Uterus (tissue), 4 donors: Measurements from ENCODE around the gene FAM120A. TPM values are rescaled to one million over a fixed set of nuclear protein-coding genes. Genes with fewer than 3 reads are reported as not detected.

Experiments used
- DNase-seq, 2 donors: peaks; one replicate each; pipeline ENCODE4 v3.0.0-alpha.2; 2019 to 2020
- H3K27ac ChIP-seq, 2 donors: fragments of 200-600 bp; sonication (generic); 1 replicate in 1 of 2; 2 replicates in 1 of 2; pipeline ENCODE4 v1.5.1; 2016 to 2018
- H3K27me3 ChIP-seq, 2 donors: fragments of 200-600 bp; sonication (generic); one replicate each; pipeline ENCODE4 v1.5.1; 2018 to 2019; ENCODE audit warnings: control low read depth in 1 of 2
- H3K36me3 ChIP-seq, 2 donors: fragments of 200-600 bp; sonication (generic); one replicate each; pipeline ENCODE4 v1.5.1; 2019; ENCODE audit warnings: control low read depth in 1 of 2
- H3K4me1 ChIP-seq, 2 donors: fragments of 200-600 bp; sonication (generic); one replicate each; pipeline ENCODE4 v1.5.1; 2018 to 2019; ENCODE audit warnings: control low read depth in 1 of 2
- H3K4me3 ChIP-seq, 2 donors: fragments of 200-600 bp; sonication (generic); 1 replicate in 1 of 2; 2 replicates in 1 of 2; pipeline ENCODE4 v1.5.1; 2018 to 2019; ENCODE audit warnings: mild to moderate bottlenecking in 1 of 2
- H3K9me3 ChIP-seq, 2 donors: fragments of 200-600 bp; sonication (generic); one replicate each; pipeline ENCODE4 v1.5.1; 2019; ENCODE audit warnings: control low read depth in 1 of 2
- POLR2A ChIP-seq, 2 donors: fragments of 450-650 bp; IDR thresholded peaks; one replicate each; pipeline ENCODE4 v1.6.1; 2016; ENCODE audit warnings: antibody characterized with exemption in 2 of 2, mild to moderate bottlenecking in 1 of 2, moderate library complexity in 1 of 2
- intact Hi-C: fragments of 100-400 bp; cut with DNase I; formaldehyde crosslinking; loops from one replicate; pipeline ENCODE4 v1.15.1; 2023; ENCODE audit warnings: low total_unique reads
- total RNA-seq, 4 donors: library from RNA; depleted of rRNA in 3 of 4; stranded (reverse); fragments of >200 nt in 3 of 4; gene quantifications; one replicate each; pipeline versions ENCODE4 v1.1.0 to v1.2.4, GENCODE V29; 2014 to 2023
- TF ChIP-seq, protein P1 (sequence below), 4 experiments: fragments of 200-600 bp in 2 of 4; fragments of 450-650 bp in 2 of 4; sonication (generic) in 2 of 4; IDR thresholded peaks; one replicate each; pipeline ENCODE4 v1.5.1; 2016 to 2019; ENCODE audit warnings: antibody characterized with exemption in 4 of 4, mild to moderate bottlenecking in 2 of 4, moderate library complexity in 1 of 4
- donor health status: DM: yes; HTN: yes; CAD: no.

The FAM120A gene
- total RNA-seq, 4 donors from 2014 or later = 36.8 to 110 (median 103) TPM

DNA sequence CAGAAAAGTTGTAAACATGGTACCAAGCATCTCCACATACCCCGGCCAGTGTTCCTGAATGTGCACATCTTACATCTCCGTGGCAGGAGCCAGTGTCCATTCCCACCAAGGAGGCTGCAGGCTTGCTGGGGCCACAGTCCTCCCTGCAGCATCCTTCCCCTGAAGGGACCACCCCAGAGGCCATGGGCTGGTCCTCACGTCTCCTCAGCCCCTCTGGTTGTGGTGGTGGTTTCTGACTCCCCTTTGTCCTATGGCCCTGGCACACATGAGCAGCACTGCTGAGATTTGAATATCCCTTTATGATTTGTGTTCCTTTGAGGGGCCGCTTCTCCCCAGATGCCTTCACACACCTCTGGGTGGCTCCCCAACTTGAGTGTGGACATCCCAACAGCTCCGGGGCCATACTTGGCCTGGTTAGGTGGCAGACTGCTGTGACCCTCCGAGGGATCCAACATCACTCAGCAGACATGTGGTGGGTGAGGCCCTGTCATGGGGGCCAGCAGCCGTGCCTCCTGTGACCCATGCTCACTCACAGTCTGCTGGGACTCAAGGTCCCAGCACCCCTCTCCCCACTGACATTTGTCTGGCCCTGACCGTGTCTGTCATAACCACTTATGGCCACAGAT lies 139.2 kb downstream of the FAM120A start:
- intact Hi-C loops = no loop called here
- Histone ChIP-seq H3K27ac (no peak overlapping the region), H3K27me3 (no peaks in the 10 kb centered on the region), H3K4me1 (peaks cover 3 to 24% of the 10 kb centered on the region in 2 donors), H3K4me3 (no peak overlapping the region), H3K36me3 (no peaks in the 10 kb centered on the region), H3K9me3 (no peaks in the 10 kb centered on the region)
- DNase-seq = no peak
- TF ChIP-seq, protein P1, sequence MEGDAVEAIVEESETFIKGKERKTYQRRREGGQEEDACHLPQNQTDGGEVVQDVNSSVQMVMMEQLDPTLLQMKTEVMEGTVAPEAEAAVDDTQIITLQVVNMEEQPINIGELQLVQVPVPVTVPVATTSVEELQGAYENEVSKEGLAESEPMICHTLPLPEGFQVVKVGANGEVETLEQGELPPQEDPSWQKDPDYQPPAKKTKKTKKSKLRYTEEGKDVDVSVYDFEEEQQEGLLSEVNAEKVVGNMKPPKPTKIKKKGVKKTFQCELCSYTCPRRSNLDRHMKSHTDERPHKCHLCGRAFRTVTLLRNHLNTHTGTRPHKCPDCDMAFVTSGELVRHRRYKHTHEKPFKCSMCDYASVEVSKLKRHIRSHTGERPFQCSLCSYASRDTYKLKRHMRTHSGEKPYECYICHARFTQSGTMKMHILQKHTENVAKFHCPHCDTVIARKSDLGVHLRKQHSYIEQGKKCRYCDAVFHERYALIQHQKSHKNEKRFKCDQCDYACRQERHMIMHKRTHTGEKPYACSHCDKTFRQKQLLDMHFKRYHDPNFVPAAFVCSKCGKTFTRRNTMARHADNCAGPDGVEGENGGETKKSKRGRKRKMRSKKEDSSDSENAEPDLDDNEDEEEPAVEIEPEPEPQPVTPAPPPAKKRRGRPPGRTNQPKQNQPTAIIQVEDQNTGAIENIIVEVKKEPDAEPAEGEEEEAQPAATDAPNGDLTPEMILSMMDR (IDR thresholded peaks at IDR 0.05) = no peak
- no peak for TF ChIP-seq POLR2A (IDR thresholded peaks at IDR 0.05)

DNA sequence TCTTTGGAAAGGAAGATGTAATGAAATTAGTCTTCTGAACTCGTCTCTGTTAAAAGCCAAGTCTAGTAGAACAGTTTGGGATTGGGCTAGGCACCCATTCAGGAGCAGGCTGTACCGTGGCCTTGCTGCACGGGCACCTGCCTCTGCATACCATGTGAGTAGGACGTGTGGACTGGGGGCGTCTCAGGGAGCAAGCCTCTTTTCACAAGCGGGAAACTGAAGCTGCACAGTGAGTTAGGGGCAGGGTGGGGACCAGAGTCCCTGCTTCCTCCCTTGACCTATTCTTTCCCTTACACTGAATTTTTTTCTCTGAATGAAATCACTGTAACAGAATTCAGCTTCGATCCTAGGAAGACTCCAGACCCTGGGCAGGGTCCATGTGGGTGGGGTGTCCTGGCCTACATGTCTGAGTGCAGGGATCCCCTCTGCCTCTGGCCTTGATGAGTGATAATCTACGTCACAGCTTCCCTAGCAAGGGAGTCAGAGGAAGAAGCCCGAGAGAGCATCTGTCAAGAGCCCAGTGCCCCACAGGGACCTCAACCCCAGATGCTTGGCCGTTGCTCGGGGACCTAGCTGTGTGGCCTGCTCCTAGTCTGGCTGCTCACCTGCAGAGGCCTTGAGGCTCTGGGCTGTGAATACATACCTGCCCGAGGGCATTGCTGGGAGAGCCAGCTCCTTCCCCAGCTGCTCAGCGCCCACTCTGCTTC lies 140.0 kb downstream of the FAM120A start:
- no peaks in the 10 kb centered on the region for H3K9me3 ChIP-seq
- H3K36me3 ChIP-seq = no peaks in the 10 kb centered on the region
- no peaks in the 10 kb centered on the region for H3K27me3 ChIP-seq
- H3K4me1 ChIP-seq = peaks cover 3 to 17% of the 10 kb centered on the region in 2 donors
- H3K4me3 ChIP-seq = no peak overlapping the region
- TF ChIP-seq POLR2A (IDR thresholded peaks at IDR 0.05) = no peak
- TF ChIP-seq, protein P1 (IDR thresholded peaks at IDR 0.05) = no peak
- H3K27ac ChIP-seq = no peak overlapping the region
- no peak for DNase-seq
- intact Hi-C loops = no loop called here

DNA sequence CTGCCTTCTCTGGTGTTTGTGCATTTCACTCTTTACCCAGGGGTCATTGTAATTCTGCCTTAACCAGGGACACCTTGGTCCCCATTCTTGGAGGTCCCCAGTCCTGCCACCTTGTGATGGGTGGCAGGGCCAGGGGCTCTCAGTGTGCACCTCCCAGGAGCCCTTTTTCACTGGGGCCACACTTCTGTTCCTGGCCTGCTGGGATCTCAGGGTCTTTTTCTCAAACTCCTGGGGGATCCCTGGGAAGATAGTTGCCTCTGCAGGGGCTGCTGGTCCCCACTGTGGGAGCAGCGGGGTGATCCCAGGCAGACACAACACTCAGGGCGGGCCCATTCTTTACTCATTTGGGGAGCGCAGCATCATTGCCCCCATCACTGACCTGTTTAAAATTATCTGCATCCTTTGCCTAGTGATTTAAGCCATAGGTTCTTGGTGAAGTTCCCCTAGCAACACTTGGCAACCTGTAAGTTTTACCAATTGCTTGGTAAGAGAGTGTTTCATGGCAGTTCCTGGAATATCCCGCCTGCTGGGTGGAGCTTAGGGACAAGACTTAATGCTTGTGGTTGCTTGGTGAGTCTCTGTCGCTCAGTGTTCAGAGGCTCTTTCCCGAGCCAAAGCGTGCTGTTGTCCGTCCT lies 140.6 kb downstream of the FAM120A start:
- DNase-seq = no peak
- no peaks in the 10 kb centered on the region for H3K36me3 ChIP-seq
- peaks cover 3 to 12% of the 10 kb centered on the region in 2 donors for H3K4me1 ChIP-seq
- intact Hi-C loops = no loop called here
- no peaks in the 10 kb centered on the region for H3K9me3 ChIP-seq
- no peaks in the 10 kb centered on the region for H3K27me3 ChIP-seq
- H3K27ac ChIP-seq = no peak overlapping the region
- H3K4me3 ChIP-seq = no peak overlapping the region
- TF ChIP-seq POLR2A (IDR thresholded peaks at IDR 0.05) = no peak
- TF ChIP-seq, protein P1 (IDR thresholded peaks at IDR 0.05) = no peak

DNA sequence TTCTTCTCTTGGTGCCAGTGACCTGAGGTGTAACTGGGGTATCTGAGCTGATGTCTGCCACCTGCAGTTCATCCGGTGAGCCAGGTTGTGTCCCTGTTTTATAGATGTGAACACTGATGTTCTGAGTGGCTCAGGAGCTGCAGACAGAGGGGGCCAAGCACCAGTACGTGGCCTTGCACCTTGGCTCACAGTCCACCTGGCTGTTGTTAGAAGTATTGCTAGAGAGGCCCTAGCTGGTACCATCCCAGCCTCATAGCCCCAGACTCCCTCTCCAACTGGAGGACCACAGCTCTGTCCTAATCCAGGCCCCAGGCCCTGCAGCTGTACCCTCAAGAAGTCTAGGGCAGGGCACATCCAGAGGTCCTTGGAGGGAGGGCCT lies 141.1 kb downstream of the FAM120A start:
- DNase-seq = no peak

More for the DNA sequence above, 141.1 kb downstream of the FAM120A start:
- no peak overlapping the region for H3K4me3 ChIP-seq
- no peaks in the 10 kb centered on the region for H3K27me3 ChIP-seq
- TF ChIP-seq, protein P1 (IDR thresholded peaks at IDR 0.05) = no peak
- no peak for TF ChIP-seq POLR2A (IDR thresholded peaks at IDR 0.05)
- H3K36me3 ChIP-seq = no peaks in the 10 kb centered on the region
- H3K9me3 ChIP-seq = no peaks in the 10 kb centered on the region
- peaks cover 3 to 8% of the 10 kb centered on the region in 2 donors for H3K4me1 ChIP-seq
- intact Hi-C loops = no loop called here
- H3K27ac ChIP-seq = no peak overlapping the region
